H1 (cell line): ENCODE results near the gene KCNB1. TPM values are rescaled to one million over a fixed set of nuclear protein-coding genes. Genes with fewer than 3 reads are reported as not detected.

ENCODE experiments used
- CTCF ChIA-PET: fragments of 300-600 bp; sonication (Branson Sonifier 250); formaldehyde crosslinking; loops from one replicate; lab custom pipeline; 2021; ENCODE audit not compliant: partially characterized antibody; lab: Charles Lee
- POLR2A ChIA-PET: fragments of 300-600 bp; sonication (Branson Sonifier 250); formaldehyde crosslinking; loops from one replicate; lab custom pipeline; 2021; ENCODE audit warnings: inconsistent platforms; ENCODE audit not compliant: partially characterized antibody; lab: Charles Lee
- DNase-seq, 2 experiments: peaks; one replicate each; pipeline versions ENCODE4 v3.0.0 to v3.0.0-alpha.2; 2010 to 2022; ENCODE audit warnings: low spot score in 2 of 2, low read depth in 1 of 2, mixed read lengths in 1 of 2
- FAIRE-seq: peaks from 2 replicates; lab custom pipeline; 2011; peaks lifted over from hg19 to GRCh38; lab: Jason Lieb, UNC
- H2AFZ ChIP-seq: 2 replicates; pipeline ENCODE4 v1.8.1; 2012; ENCODE audit warnings: low read length, inconsistent platforms
- H2AK5ac ChIP-seq: 2 replicates; pipeline ENCODE4 v1.6.1; 2013; ENCODE audit warnings: low read depth, low read length
- H2BK120ac ChIP-seq: replicated peaks from 2 replicates; pipeline ENCODE3; 2013; ENCODE audit warnings: low read depth, low read length, inconsistent platforms
- H2BK12ac ChIP-seq: 2 replicates; pipeline ENCODE4 v1.6.1; 2013; ENCODE audit warnings: low read depth, low read length
- H2BK15ac ChIP-seq: 2 replicates; pipeline ENCODE4 v1.6.1; 2013; ENCODE audit warnings: low read length
- H2BK20ac ChIP-seq: 2 replicates; pipeline ENCODE4 v1.6.1; 2013; ENCODE audit warnings: low read length
- H2BK5ac ChIP-seq: 2 replicates; pipeline ENCODE4 v1.6.1; 2013; ENCODE audit warnings: low read depth, low read length
- H3K14ac ChIP-seq: 2 replicates; pipeline ENCODE4 v1.6.1; 2013; ENCODE audit warnings: inconsistent platforms; ENCODE audit not compliant: insufficient read length
- H3K18ac ChIP-seq: 2 replicates; pipeline ENCODE4 v1.6.1; 2013; ENCODE audit warnings: low read length; ENCODE audit errors: extremely low read depth
- H3K23ac ChIP-seq: 2 replicates; pipeline ENCODE4 v1.6.1; 2013; ENCODE audit warnings: inconsistent platforms; ENCODE audit not compliant: insufficient read length
- H3K23me2 ChIP-seq: 2 replicates; pipeline ENCODE4 v1.6.1; 2013; ENCODE audit warnings: low read depth, low read length
- H3K27ac ChIP-seq: 2 replicates; pipeline ENCODE4 v1.6.1; 2011; ENCODE audit warnings: low read depth, low read length, inconsistent platforms
- H3K27me3 ChIP-seq, 4 experiments: replicated peaks in 1 of 4; 1 replicate in 1 of 4; 2 replicates in 3 of 4; pipeline versions ENCODE4 v1.6.1 to v1.8.1; 2011 to 2013; ENCODE audit warnings: low read length in 3 of 4, mild to moderate bottlenecking in 3 of 4, inconsistent platforms in 2 of 4, mixed read lengths in 2 of 4, moderate library complexity in 1 of 4; ENCODE audit not compliant: control insufficient read depth in 3 of 4, insufficient read depth in 3 of 4; ENCODE audit errors: extremely low read depth in 1 of 4
- H3K36me3 ChIP-seq, 4 experiments: 2 replicates each; pipeline versions ENCODE4 v1.6.1 to v1.8.1; 2011 to 2013; ENCODE audit warnings: mild to moderate bottlenecking in 4 of 4, low read length in 3 of 4, moderate library complexity in 2 of 4, control low read depth in 1 of 4, inconsistent platforms in 1 of 4; ENCODE audit not compliant: insufficient read depth in 4 of 4, control insufficient read depth in 2 of 4
- H3K4ac ChIP-seq: replicated peaks from 2 replicates; pipeline ENCODE3; 2013; ENCODE audit warnings: low read length, low read depth, mixed read lengths, inconsistent platforms; ENCODE audit not compliant: insufficient read length
- H3K4me1 ChIP-seq, 4 experiments: replicated peaks in 1 of 4; 1 replicate in 1 of 4; 2 replicates in 3 of 4; pipeline versions ENCODE4 v1.6.1 to v1.8.1; 2011 to 2013; ENCODE audit warnings: low read length in 3 of 4, inconsistent platforms in 2 of 4, mixed read lengths in 1 of 4; ENCODE audit not compliant: insufficient read depth in 4 of 4, control insufficient read depth in 3 of 4
- H3K4me2 ChIP-seq, 2 experiments: 2 replicates each; pipeline versions ENCODE4 v1.6.1 to v1.8.1; 2011 to 2013; ENCODE audit warnings: low read depth in 2 of 2, low read length in 2 of 2, control low read depth in 1 of 2, inconsistent platforms in 1 of 2, mild to moderate bottlenecking in 1 of 2; ENCODE audit not compliant: insufficient read depth in 1 of 2
- H3K4me3 ChIP-seq, 4 experiments: fragments of 200-600, 300-600 bp in 1 of 4; sonication (generic), shearing (Covaris generic), sonication (Bioruptor Twin) in 1 of 4; 2 replicates each; pipeline versions ENCODE4 v1.5.1 to v1.8.1; 2011 to 2016; ENCODE audit warnings: low read length in 4 of 4, low read depth in 3 of 4, control low read depth in 2 of 4, inconsistent platforms in 2 of 4, mild to moderate bottlenecking in 2 of 4, mixed read lengths in 1 of 4, moderate library complexity in 1 of 4; ENCODE audit not compliant: insufficient read depth in 2 of 4; ENCODE audit errors: extremely low read depth in 1 of 4
- H3K56ac ChIP-seq: replicated peaks from 2 replicates; pipeline ENCODE3; 2013; ENCODE audit warnings: low read depth, mild to moderate bottlenecking, mixed read lengths, low read length, inconsistent platforms; ENCODE audit not compliant: insufficient read length
- H3K79me1 ChIP-seq: 2 replicates; pipeline ENCODE4 v1.6.1; 2013; ENCODE audit warnings: low read depth, low read length, control low read depth
- H3K79me2 ChIP-seq, 2 experiments: 2 replicates each; pipeline versions ENCODE4 v1.6.1 to v1.8.1; 2012 to 2013; ENCODE audit warnings: low read length in 2 of 2, mild to moderate bottlenecking in 2 of 2, inconsistent platforms in 1 of 2; ENCODE audit not compliant: insufficient read depth in 2 of 2, control insufficient read depth in 1 of 2
- H3K9ac ChIP-seq, 4 experiments: replicated peaks in 1 of 4; 1 replicate in 1 of 4; 2 replicates in 3 of 4; pipeline versions ENCODE4 v1.6.1 to v1.8.1; 2011 to 2013; ENCODE audit warnings: low read depth in 3 of 4, low read length in 3 of 4, control low read depth in 2 of 4, mild to moderate bottlenecking in 2 of 4, moderate library complexity in 2 of 4, inconsistent platforms in 1 of 4; ENCODE audit errors: extremely low read depth in 1 of 4
- H3K9me3 ChIP-seq, 2 experiments: 2 replicates each; pipeline versions ENCODE4 v1.6.1 to v1.8.1; 2012 to 2013; ENCODE audit warnings: mild to moderate bottlenecking in 2 of 2, moderate library complexity in 2 of 2, control low read depth in 1 of 2, inconsistent platforms in 1 of 2, low read depth in 1 of 2, low read length in 1 of 2, mixed read lengths in 1 of 2; ENCODE audit not compliant: insufficient read depth in 2 of 2
- H4K20me1 ChIP-seq, 2 experiments: replicated peaks in 1 of 2; 2 replicates each; pipeline versions ENCODE3 to v1.8.1; 2011 to 2013; ENCODE audit warnings: inconsistent platforms in 2 of 2, low read length in 2 of 2, mild to moderate bottlenecking in 1 of 2; ENCODE audit not compliant: insufficient read depth in 2 of 2, control insufficient read depth in 1 of 2
- H4K5ac ChIP-seq: 2 replicates; pipeline ENCODE4 v1.6.1; 2013; ENCODE audit warnings: low read length, low read depth, mixed read lengths, inconsistent platforms; ENCODE audit not compliant: insufficient read length
- H4K8ac ChIP-seq: 2 replicates; pipeline ENCODE4 v1.8.0; 2013; ENCODE audit warnings: mild to moderate bottlenecking, moderate library complexity, low read length, inconsistent platforms; ENCODE audit not compliant: insufficient read depth; ENCODE audit errors: extremely low read depth
- H4K91ac ChIP-seq: replicated peaks from 2 replicates; pipeline ENCODE3; 2013; ENCODE audit warnings: low read length, mixed read lengths, inconsistent platforms; ENCODE audit not compliant: insufficient read length
- WGBS, 2 experiments: shearing (Covaris generic) in 1 of 2; methylation state at CpG; one replicate each; pipeline versions ENCODE4 v1.1.6 to v1.1.7; 2013 to 2015; ENCODE audit warnings: low lambda C conversion rate in 2 of 2, mixed read lengths in 2 of 2, inconsistent platforms in 1 of 2, low coverage in 1 of 2, missing lambda C conversion rate in 1 of 2; ENCODE audit not compliant: insufficient replicate concordance in 2 of 2, insufficient coverage in 1 of 2, insufficient read length in 1 of 2; ENCODE audit errors: extremely low coverage in 1 of 2, missing lambda C conversion rate in 1 of 2; 5-methylcytosine and 5-hydroxymethylcytosine counted together
- polyA plus RNA-seq, 7 experiments: library from polyadenylated mRNA; depleted of rRNA in 3 of 7; stranded (reverse) in 5 of 7; unstranded in 2 of 7; fragments of >200 nt in 5 of 7; fragments of 200-250 nt in 2 of 7; gene quantifications; 1 replicate in 5 of 7; 2 replicates in 1 of 7; 4 replicates in 1 of 7; pipeline versions ENCODE4 v1.2.1 to v1.2.3, GENCODE V29; 2011 to 2013; ENCODE audit warnings: missing spikeins in 2 of 7, mixed read lengths in 2 of 7
- total RNA-seq: library from RNA; stranded (reverse); fragmentation: NEBNext Ultra II Directional; extraction: Animal tissue kit (Norgen Biotek cat#: 25700); gene quantifications from 2 replicates; pipeline ENCODE4 v1.2.1, GENCODE V29; 2021

KCNB1 gene
- total and polyA plus RNA-seq, 2 of the 8 experiments (the other 6 are each of a cell fraction or from before 2014, with no cell fraction given) = 0.58 to 0.67 TPM

GRCh38 chr20:49346682-49347081 is 135.8 kb downstream of the KCNB1 start:
- Histone ChIP-seq H2BK15ac (no peak overlapping the region), H3K27ac (no peak overlapping the region), H3K9ac (no peak overlapping the region), H3K4me3 (no peak overlapping the region), H3K79me2 (no peaks in the 10 kb centered on the region), H3K18ac (no peak overlapping the region), H4K5ac (no peak overlapping the region), H3K4me2 (no peak overlapping the region), H4K20me1 (no peaks in the 10 kb centered on the region), H3K27me3 (no peaks in the 10 kb centered on the region), H2AK5ac (no peak overlapping the region), H2BK5ac (no peak overlapping the region), H2BK20ac (no peak overlapping the region), H2AFZ (no peak overlapping the region), H3K79me1 (no peaks in the 10 kb centered on the region), H3K23me2 (no peaks in the 10 kb centered on the region; the same call in 1 of the 2 replicates), H3K4me1 (no peaks in the 10 kb centered on the region), H2BK12ac (no peak overlapping the region), H3K23ac (no peak overlapping the region), H2BK120ac (no peak overlapping the region), H3K36me3 (no peaks in the 10 kb centered on the region), H4K91ac (no peak overlapping the region), H4K8ac (no peak overlapping the region), H3K4ac (no peak overlapping the region), H3K56ac (no peak overlapping the region), H3K14ac (no peak overlapping the region), H3K9me3 (no peaks in the 10 kb centered on the region)
- ChIA-PET CTCF (interaction anchor here (0.7 to 2.6 kb wide), 18 partner anchors 9 to 262 kb away, joined by 3 to 15 read pairs (median 4); no protein-coding TSS in a partner anchor), POLR2A (interaction anchor here (1.0 to 1.5 kb wide), 2 partner anchors 9 to 138 kb away, joined by 3 to 4 read pairs; no protein-coding TSS in a partner anchor)
- no peak for FAIRE-seq
- WGBS, 2 experiments = 77% methylated on average over 3 of the region's 3 CpGs; no CpG with 5 or more reads in 1 of the 2 experiments
- no peak for DNase-seq
